Putamen (tissue), 1 donor: ENCODE measurements around the gene CDRT15L2.
"Not testable (repeated sequence)": the region's sequence is repeated elsewhere in the genome, so short reads cannot be mapped to it uniquely, and the experiment has no call there.

ENCODE experiments used
- DNase-seq: peaks from one replicate; pipeline ENCODE4 v3.0.0-alpha.2; 2016; ENCODE audit warnings: low spot score

The CDRT15L2 gene

GRCh38 chr17:20579424-20579823 is at the start of gene CDRT15L2:
CDRT15L2 (plus strand) TSS chr17:20579724; CDS start chr17:20579744, 20 bp downstream.
- DNase-seq, result not testable (repeated sequence)

- not testable (repeated sequence) for DNase-seq
Observed at GRCh38 chr17:20530104-20530503, 49.4 kb upstream of the CDRT15L2 start.

GRCh38 chr17:20532544-20533090 is 46.9 kb upstream of the CDRT15L2 start:
- DNase-seq, result peak; percentile 22

- not testable (repeated sequence) for DNase-seq
Observed at GRCh38 chr17:20533206-20533605, 46.3 kb upstream of the CDRT15L2 start.

GRCh38 chr17:20534711-20535550 is 44.6 kb upstream of the CDRT15L2 start:
- not testable (repeated sequence) for DNase-seq

- not testable (repeated sequence) for DNase-seq
Observed at GRCh38 chr17:20540414-20540813, 39.1 kb upstream of the CDRT15L2 start.

- DNase-seq, result not testable (repeated sequence)
Observed at GRCh38 chr17:20540865-20541264, 38.7 kb upstream of the CDRT15L2 start.

GRCh38 chr17:20541853-20542546 is 37.5 kb upstream of the CDRT15L2 start:
- DNase-seq, result not testable (repeated sequence)

GRCh38 chr17:20547923-20548322 is 31.6 kb upstream of the CDRT15L2 start:
- DNase-seq, result not testable (repeated sequence)

- DNase-seq, result not testable (repeated sequence)
Observed at GRCh38 chr17:20552920-20553319, 26.6 kb upstream of the CDRT15L2 start.

- not testable (repeated sequence) for DNase-seq
Observed at GRCh38 chr17:20554728-20555127, 24.8 kb upstream of the CDRT15L2 start.

- DNase-seq, result not testable (repeated sequence)
Observed at GRCh38 chr17:20555135-20556010, 24.2 kb upstream of the CDRT15L2 start.

- DNase-seq, result not testable (repeated sequence)
Observed at GRCh38 chr17:20558096-20558495, 21.4 kb upstream of the CDRT15L2 start.

GRCh38 chr17:20559018-20559417 is 20.5 kb upstream of the CDRT15L2 start:
- DNase-seq, result not testable (repeated sequence)

- DNase-seq, result no peak
Observed at GRCh38 chr17:20562587-20562986, 16.9 kb upstream of the CDRT15L2 start.

GRCh38 chr17:20565245-20565644 is 14.3 kb upstream of the CDRT15L2 start:
- not testable (repeated sequence) for DNase-seq

- DNase-seq, result no peak
Observed at GRCh38 chr17:20565711-20566110, 13.8 kb upstream of the CDRT15L2 start.

- not testable (repeated sequence) for DNase-seq
Observed at GRCh38 chr17:20566736-20567135, 12.8 kb upstream of the CDRT15L2 start.

- not testable (repeated sequence) for DNase-seq
Observed at GRCh38 chr17:20567421-20567820, 12.1 kb upstream of the CDRT15L2 start.

- DNase-seq, result not testable (repeated sequence)
Observed at GRCh38 chr17:20568604-20569003, 10.9 kb upstream of the CDRT15L2 start.

GRCh38 chr17:20571653-20572052 is 7.9 kb upstream of the CDRT15L2 start:
- not testable (repeated sequence) for DNase-seq

- DNase-seq, result not testable (repeated sequence)
Observed at GRCh38 chr17:20573216-20573615, 6.3 kb upstream of the CDRT15L2 start.
